SK-N-SH (cell line): ENCODE measurements around the gene ELOA2. TPM values are rescaled to one million over a fixed set of nuclear protein-coding genes. Genes with fewer than 3 reads are reported as not detected.
"Not testable (repeated sequence)": the region's sequence is repeated elsewhere in the genome, so short reads cannot be mapped to it uniquely, and the experiment has no call there.

Experiments used
- CTCF ChIA-PET: fragments of 300-600, 350-600 bp; formaldehyde crosslinking; extraction: SDS; loops from one replicate; lab custom pipeline; 2021; lab: Yijun Ruan, JAX
- POLR2A ChIA-PET: fragments of 350-600 bp; sonication (Branson Sonifier 250); formaldehyde crosslinking; extraction: SDS; loops from one replicate; lab custom pipeline; 2020; ENCODE audit warnings: antibody characterized with exemption, inconsistent platforms; lab: Yijun Ruan, JAX
- DNase-seq: peaks from one replicate; pipeline ENCODE4 v3.0.0; 2012
- H2AFZ ChIP-seq: fragments of 200-600 bp; sonication (generic); 2 replicates; pipeline ENCODE4 v1.8.1; 2016; ENCODE audit warnings: antibody characterized with exemption, mild to moderate bottlenecking, low read depth
- H3F3A ChIP-seq: fragments of 200-600 bp; sonication (generic); replicated peaks from 2 replicates; pipeline ENCODE3; 2016; ENCODE audit warnings: antibody characterized with exemption, mild to moderate bottlenecking; ENCODE audit not compliant: insufficient read depth
- H3K27ac ChIP-seq, 2 experiments: fragments of 200-500 bp in 1 of 2; fragments of 200-600 bp in 1 of 2; sonication (Bioruptor generic) in 1 of 2; sonication (generic), shearing (Covaris generic) in 1 of 2; 2 replicates each; pipeline versions ENCODE4 v1.5.1 to v1.6.1; 2014 to 2016; ENCODE audit warnings: low read depth in 2 of 2, inconsistent platforms in 1 of 2, low read length in 1 of 2, mild to moderate bottlenecking in 1 of 2, mixed read lengths in 1 of 2
- H3K27me3 ChIP-seq: fragments of 200-600 bp; sonication (generic), shearing (Covaris generic); 2 replicates; pipeline ENCODE4 v1.6.1; 2016; ENCODE audit warnings: mixed run types; ENCODE audit not compliant: insufficient read depth
- H3K36me3 ChIP-seq, 2 experiments: fragments of 200-500 bp in 1 of 2; fragments of 200-600 bp in 1 of 2; sonication (Bioruptor generic) in 1 of 2; sonication (generic) in 1 of 2; replicated peaks in 1 of 2; 2 replicates each; pipeline versions ENCODE3 to v1.5.1; 2014 to 2016; ENCODE audit warnings: low read length in 1 of 2, mild to moderate bottlenecking in 1 of 2; ENCODE audit not compliant: insufficient read depth in 2 of 2, control insufficient read depth in 1 of 2
- H3K4me1 ChIP-seq, 2 experiments: fragments of 200-500 bp in 1 of 2; fragments of 200-600 bp in 1 of 2; sonication (Bioruptor generic) in 1 of 2; sonication (generic), shearing (Covaris generic) in 1 of 2; 2 replicates each; pipeline versions ENCODE4 v1.5.1 to v1.6.1; 2014 to 2016; ENCODE audit warnings: low read depth in 1 of 2, low read length in 1 of 2, mixed run types in 1 of 2; ENCODE audit not compliant: insufficient read depth in 2 of 2, control insufficient read depth in 1 of 2
- H3K4me2 ChIP-seq: fragments of 200-600 bp; sonication (generic), shearing (Covaris generic); 2 replicates; pipeline ENCODE4 v1.6.1; 2017; ENCODE audit warnings: mixed run types
- H3K4me3 ChIP-seq, 2 experiments: fragments of 200-500 bp in 1 of 2; fragments of 200-600 bp in 1 of 2; sonication (Bioruptor generic) in 1 of 2; sonication (generic), shearing (Covaris generic) in 1 of 2; 2 replicates each; pipeline versions ENCODE4 v1.5.1 to v1.8.1; 2014 to 2016; ENCODE audit warnings: low read depth in 2 of 2, inconsistent platforms in 1 of 2, low read length in 1 of 2, mild to moderate bottlenecking in 1 of 2, mixed read lengths in 1 of 2, moderate library complexity in 1 of 2
- H3K79me2 ChIP-seq: fragments of 200-600 bp; sonication (generic); 2 replicates; pipeline ENCODE4 v1.8.1; 2017; ENCODE audit warnings: mild to moderate bottlenecking; ENCODE audit not compliant: insufficient read depth
- H3K9ac ChIP-seq: fragments of 200-600 bp; sonication (generic); 2 replicates; pipeline ENCODE4 v1.6.1; 2017; ENCODE audit warnings: mixed run types
- H3K9me2 ChIP-seq: fragments of 200-600 bp; sonication (generic); 2 replicates; pipeline ENCODE4 v1.6.1; 2017; ENCODE audit warnings: mixed run types
- H3K9me3 ChIP-seq: fragments of 200-600 bp; sonication (generic); 2 replicates; pipeline ENCODE4 v1.6.1; 2017; ENCODE audit warnings: mixed run types, mild to moderate bottlenecking, moderate library complexity
- H4K20me1 ChIP-seq: fragments of 200-600 bp; sonication (generic); 2 replicates; pipeline ENCODE4 v1.6.1; 2017; ENCODE audit warnings: mild to moderate bottlenecking, mixed run types; ENCODE audit not compliant: insufficient read depth
- WGBS: methylation state at CpG from one replicate; pipeline ENCODE4 v1.1.6; 2017; ENCODE audit warnings: low lambda C conversion rate; 5-methylcytosine and 5-hydroxymethylcytosine counted together
- polyA plus RNA-seq, 3 experiments: library from polyadenylated mRNA; depleted of rRNA; stranded (reverse); fragments of >200 nt; gene quantifications; 2 replicates each; pipeline ENCODE4 v1.2.3, GENCODE V29; 2012
- TF ChIP-seq, protein P1 (sequence below): IDR thresholded peaks from 2 replicates; pipeline ENCODE4; 2012

The ELOA2 gene
- polyA plus RNA-seq, 1 of the 3 experiments (the other 2 are of a cell fraction): not detected

DNA sequence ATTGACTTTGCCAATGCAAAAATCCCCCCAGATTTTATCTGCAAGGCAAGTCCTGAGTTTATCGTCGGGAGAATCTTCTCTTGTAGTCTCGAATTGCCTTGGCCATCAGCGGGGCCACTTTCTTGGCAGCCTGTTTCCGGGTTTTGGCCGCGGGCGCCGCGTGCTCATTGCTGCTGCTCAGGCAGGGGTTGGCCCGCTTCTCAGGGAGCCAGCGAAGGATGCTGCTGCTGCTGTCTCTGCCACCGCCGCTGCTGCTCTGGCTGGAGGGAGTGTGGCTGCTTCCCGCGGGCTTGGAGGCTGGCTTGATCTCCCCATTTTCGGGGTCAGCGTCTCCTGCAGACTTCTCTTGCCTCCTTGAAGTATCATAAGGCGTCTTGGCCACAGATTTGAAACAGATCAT, 2.5 kb downstream of the ELOA2 start (continued):
- TF ChIP-seq, protein P1, sequence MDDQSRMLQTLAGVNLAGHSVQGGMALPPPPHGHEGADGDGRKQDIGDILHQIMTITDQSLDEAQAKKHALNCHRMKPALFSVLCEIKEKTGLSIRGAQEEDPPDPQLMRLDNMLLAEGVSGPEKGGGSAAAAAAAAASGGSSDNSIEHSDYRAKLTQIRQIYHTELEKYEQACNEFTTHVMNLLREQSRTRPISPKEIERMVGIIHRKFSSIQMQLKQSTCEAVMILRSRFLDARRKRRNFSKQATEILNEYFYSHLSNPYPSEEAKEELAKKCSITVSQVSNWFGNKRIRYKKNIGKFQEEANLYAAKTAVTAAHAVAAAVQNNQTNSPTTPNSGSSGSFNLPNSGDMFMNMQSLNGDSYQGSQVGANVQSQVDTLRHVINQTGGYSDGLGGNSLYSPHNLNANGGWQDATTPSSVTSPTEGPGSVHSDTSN: no peak

DNA sequence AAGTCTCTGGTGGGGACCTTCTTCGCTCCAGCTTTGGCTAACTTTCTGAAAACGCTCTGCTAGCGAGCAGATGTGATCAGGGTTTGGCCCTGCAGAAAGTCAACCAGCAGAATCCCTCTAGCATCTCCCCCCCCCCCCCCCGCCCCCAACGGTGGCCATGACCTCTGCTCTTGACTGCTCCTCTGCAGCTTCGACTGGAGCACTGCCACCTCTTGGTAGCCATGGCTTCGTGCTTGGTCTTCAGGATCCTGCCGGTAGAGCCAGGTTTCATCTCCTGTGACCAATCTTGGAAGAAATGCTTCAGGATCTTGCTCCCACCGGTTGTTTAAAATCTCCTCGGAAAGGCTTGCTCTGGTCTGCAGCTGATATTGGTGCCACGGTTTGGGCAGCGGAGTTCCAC, 4.5 kb downstream of the ELOA2 start:
- H2AFZ ChIP-seq, H3K27me3 ChIP-seq, H3K4me2 ChIP-seq, H3K9me2 ChIP-seq, H3K4me1 ChIP-seq, DNase-seq, H3K9me3 ChIP-seq, H3K79me2 ChIP-seq, H3F3A ChIP-seq, H3K9ac ChIP-seq, H3K4me3 ChIP-seq, H4K20me1 ChIP-seq, H3K36me3 ChIP-seq, POLR2A ChIA-PET, H3K27ac ChIP-seq: not testable (repeated sequence)
- 59% methylated on average over 3 of the region's 12 CpGs for WGBS
- CTCF ChIA-PET: interaction anchor here (1.0 kb wide), 1 partner anchor 79 kb away, joined by 5 read pairs; no protein-coding TSS in a partner anchor

DNA sequence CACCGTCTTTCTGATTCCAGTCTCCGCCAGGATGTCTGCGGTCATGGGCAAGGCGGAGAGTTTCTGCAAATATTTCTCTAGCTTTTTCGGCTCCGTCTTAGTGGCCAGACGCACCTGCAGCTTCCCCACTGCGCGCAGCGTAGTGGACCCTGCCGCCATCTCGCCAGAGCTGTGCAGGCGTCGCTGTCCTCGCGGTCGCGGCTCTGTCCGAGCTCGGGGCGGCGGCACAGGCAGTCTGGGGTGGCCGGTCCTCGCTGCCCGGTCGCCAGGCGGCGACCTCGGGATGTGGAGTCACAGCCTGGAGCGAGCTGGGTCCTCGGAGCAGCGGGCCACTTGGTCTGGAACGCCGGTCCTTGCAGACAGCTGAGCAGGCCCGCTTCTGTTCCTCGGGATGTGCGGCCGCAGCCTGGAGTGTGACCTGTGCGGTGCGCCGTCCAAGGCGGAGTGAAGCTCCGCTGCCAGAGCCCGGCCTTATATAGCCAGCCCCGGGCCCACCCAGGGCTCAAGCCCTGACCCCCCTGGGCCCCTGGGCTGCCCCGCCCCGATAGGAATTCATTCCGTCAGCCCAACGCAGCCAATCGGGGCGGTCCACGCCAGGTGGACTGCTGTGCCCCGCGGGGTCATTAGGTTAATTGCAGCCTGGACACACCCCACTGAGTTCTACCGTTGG, 5.6 kb downstream of the ELOA2 start:
- H3K4me3 ChIP-seq, H4K20me1 ChIP-seq, H3K27me3 ChIP-seq, H3K27ac ChIP-seq, POLR2A ChIA-PET, H2AFZ ChIP-seq, DNase-seq, H3K9me3 ChIP-seq, H3K79me2 ChIP-seq, H3K4me1 ChIP-seq, H3K4me2 ChIP-seq, H3F3A ChIP-seq, CTCF ChIA-PET, H3K36me3 ChIP-seq, H3K9me2 ChIP-seq, H3K9ac ChIP-seq: not testable (repeated sequence)
- WGBS: no CpG with 5 or more reads among the region's 55 CpGs

DNA sequence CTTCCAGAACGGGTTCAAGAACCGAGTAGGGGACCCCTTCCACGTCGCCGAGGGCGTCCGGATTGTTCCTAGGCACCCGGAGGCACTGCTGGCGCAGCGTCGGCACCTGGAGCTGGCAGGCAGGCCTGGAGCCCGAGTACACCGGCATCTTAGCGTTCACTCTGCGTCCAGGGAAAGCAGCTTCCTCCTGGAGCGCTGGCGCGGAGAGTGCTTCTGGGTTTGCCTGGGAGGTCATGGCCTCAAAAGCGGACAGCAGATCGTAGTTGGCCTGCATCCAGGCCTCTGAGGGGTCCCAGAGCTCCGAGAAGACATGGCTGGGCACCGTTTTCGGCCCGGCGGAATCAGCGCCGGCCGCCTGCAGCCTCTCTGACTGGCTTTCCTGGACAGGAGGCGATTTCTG, 6.7 kb downstream of the ELOA2 start:
- POLR2A ChIA-PET, H2AFZ ChIP-seq, DNase-seq, H3K4me2 ChIP-seq, H3K27me3 ChIP-seq, H3K9ac ChIP-seq, H3K9me2 ChIP-seq, H3K36me3 ChIP-seq, H3K4me3 ChIP-seq, H3K4me1 ChIP-seq, H3F3A ChIP-seq, CTCF ChIA-PET, H3K27ac ChIP-seq, H3K9me3 ChIP-seq, H3K79me2 ChIP-seq, H4K20me1 ChIP-seq: not testable (repeated sequence)
- no CpG with 5 or more reads among the region's 29 CpGs for WGBS

DNA sequence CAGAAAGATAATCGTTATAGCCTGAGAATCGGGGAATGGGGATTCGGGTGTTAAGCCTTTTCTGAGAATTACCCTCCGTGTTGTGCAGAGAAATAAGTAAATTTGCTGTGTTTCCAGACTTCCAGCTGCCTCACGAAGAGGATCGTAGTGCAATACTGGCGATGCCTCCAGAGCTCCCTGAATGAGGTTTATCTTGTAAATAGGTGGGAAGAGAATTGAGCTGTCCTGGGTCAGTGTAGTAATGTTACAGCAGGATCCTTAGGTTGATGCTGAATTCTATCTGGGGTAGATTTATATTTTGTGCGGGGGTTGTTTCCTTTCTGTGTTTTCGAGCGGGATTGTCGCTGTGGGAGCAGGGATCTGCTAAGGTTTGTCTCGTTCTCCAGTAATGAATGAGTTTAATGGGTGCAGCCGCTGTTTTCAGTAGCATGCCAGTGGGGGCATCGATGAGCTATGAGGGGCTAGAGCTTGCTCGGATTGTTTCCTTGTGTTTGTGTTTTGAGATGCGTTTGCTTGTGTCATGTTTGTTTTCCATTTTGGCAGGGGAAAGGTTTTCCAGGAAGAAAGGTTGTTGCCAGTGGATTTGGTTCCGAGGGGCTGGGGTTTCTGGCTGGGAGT, 9.8 kb downstream of the ELOA2 start:
- H3K4me1 ChIP-seq, H3F3A ChIP-seq, H2AFZ ChIP-seq, H4K20me1 ChIP-seq, POLR2A ChIA-PET, H3K27me3 ChIP-seq, H3K4me3 ChIP-seq, DNase-seq, H3K9ac ChIP-seq, H3K9me3 ChIP-seq, CTCF ChIA-PET, H3K4me2 ChIP-seq, H3K36me3 ChIP-seq, H3K9me2 ChIP-seq, H3K27ac ChIP-seq, H3K79me2 ChIP-seq: not testable (repeated sequence)
- 66% methylated on average over 11 of the region's 17 CpGs for WGBS

DNA sequence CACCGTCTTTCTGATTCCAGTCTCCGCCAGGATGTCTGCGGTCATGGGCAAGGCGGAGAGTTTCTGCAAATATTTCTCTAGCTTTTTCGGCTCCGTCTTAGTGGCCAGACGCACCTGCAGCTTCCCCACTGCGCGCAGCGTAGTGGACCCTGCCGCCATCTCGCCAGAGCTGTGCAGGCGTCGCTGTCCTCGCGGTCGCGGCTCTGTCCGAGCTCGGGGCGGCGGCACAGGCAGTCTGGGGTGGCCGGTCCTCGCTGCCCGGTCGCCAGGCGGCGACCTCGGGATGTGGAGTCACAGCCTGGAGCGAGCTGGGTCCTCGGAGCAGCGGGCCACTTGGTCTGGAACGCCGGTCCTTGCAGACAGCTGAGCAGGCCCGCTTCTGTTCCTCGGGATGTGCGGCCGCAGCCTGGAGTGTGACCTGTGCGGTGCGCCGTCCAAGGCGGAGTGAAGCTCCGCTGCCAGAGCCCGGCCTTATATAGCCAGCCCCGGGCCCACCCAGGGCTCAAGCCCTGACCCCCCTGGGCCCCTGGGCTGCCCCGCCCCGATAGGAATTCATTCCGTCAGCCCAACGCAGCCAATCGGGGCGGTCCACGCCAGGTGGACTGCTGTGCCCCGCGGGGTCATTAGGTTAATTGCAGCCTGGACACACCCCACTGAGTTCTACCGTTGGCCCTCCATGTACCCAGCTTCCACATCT, 11.5 kb downstream of the ELOA2 start:
- H3F3A ChIP-seq, H3K27me3 ChIP-seq, DNase-seq, H3K4me2 ChIP-seq, H3K27ac ChIP-seq, H3K36me3 ChIP-seq, POLR2A ChIA-PET, H3K9me2 ChIP-seq, H3K79me2 ChIP-seq, H2AFZ ChIP-seq, H3K9ac ChIP-seq, H3K9me3 ChIP-seq, H4K20me1 ChIP-seq, H3K4me1 ChIP-seq, H3K4me3 ChIP-seq, CTCF ChIA-PET: not testable (repeated sequence)
- no CpG with 5 or more reads among the region's 55 CpGs for WGBS
